ENCODE data around the gene HNF1B.

The HNF1B gene

GRCh38 chr17:37737971-37738370 is 6.9 kb downstream of the HNF1B start:
- peak; percentile 70 to 75 for DNase-seq (ENCODE audit: low read depth in 2 of 2)
- H3K4me3 ChIP-seq (replicated peaks in 1 of 2; ENCODE audit: low read depth in 2 of 2, low read length in 2 of 2): no peak overlapping the region
- TF ChIP-seq, protein P1, sequence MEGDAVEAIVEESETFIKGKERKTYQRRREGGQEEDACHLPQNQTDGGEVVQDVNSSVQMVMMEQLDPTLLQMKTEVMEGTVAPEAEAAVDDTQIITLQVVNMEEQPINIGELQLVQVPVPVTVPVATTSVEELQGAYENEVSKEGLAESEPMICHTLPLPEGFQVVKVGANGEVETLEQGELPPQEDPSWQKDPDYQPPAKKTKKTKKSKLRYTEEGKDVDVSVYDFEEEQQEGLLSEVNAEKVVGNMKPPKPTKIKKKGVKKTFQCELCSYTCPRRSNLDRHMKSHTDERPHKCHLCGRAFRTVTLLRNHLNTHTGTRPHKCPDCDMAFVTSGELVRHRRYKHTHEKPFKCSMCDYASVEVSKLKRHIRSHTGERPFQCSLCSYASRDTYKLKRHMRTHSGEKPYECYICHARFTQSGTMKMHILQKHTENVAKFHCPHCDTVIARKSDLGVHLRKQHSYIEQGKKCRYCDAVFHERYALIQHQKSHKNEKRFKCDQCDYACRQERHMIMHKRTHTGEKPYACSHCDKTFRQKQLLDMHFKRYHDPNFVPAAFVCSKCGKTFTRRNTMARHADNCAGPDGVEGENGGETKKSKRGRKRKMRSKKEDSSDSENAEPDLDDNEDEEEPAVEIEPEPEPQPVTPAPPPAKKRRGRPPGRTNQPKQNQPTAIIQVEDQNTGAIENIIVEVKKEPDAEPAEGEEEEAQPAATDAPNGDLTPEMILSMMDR (IDR thresholded peaks at IDR 0.05; ENCODE audit: low read depth, low read length): no peak

GRCh38 chr17:37737081-37737480 is 7.8 kb downstream of the HNF1B start:
- no peak overlapping the region for H3K4me3 ChIP-seq (replicated peaks in 1 of 2; ENCODE audit: low read depth in 2 of 2, low read length in 2 of 2)
- DNase-seq (ENCODE audit: low read depth in 2 of 2): peak in 1 of 2 donors; percentile 35
- TF ChIP-seq, protein P1 (IDR thresholded peaks at IDR 0.05; ENCODE audit: low read depth, low read length): no peak

- no peak overlapping the region for H3K4me3 ChIP-seq (replicated peaks in 1 of 2; ENCODE audit: low read depth in 2 of 2, low read length in 2 of 2)
- DNase-seq (ENCODE audit: low read depth in 2 of 2): no peak
- TF ChIP-seq, protein P1 (IDR thresholded peaks at IDR 0.05; ENCODE audit: low read depth, low read length): no peak
Measured at GRCh38 chr17:37736428-37736827, 8.4 kb downstream of the HNF1B start.

DNA sequence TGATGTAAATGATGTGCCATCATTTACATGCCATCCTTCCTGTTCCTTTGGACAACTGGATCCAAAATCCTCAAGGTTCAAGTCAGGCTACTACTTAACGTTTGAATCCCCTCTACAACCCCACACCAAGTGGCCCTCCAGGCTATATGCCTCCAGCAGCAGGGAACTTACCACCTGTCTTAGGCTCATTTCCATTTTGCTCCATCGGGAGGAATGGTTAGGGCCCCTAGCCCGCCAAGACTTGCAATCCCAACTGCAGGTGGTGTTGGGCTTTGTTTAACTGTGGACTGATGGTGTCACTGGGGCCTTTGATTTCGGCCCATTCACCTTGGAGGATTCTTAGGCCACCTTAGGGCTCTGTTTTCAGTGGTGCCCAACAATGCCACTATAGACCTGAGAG is 9.7 kb downstream of the HNF1B start:
- TF ChIP-seq, protein P1 (IDR thresholded peaks at IDR 0.05; ENCODE audit: low read depth, low read length): no peak
- DNase-seq (ENCODE audit: low read depth in 2 of 2): no peak
- H3K4me3 ChIP-seq (replicated peaks in 1 of 2; ENCODE audit: low read depth in 2 of 2, low read length in 2 of 2): no peak overlapping the region

DNA sequence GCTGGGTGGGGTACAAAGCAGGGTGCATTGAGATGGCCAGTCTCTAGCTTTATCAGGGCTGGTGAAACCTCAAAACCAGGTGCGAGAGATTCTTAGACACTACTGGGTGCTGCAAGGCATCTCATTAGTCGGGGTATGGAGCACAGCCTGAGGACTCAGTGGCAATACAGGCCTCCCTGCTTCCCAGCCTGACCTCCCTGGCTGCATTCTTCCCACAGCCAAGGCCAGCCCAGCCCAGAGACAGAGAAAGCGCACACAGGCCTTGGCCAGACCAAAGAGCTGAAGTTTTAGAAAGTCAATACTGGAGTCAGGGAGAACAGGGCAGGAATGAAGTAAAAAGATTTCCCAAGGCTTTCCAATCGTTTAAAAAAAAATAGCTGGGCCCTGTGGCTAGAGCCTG is 12.5 kb downstream of the HNF1B start:
- TF ChIP-seq, protein P1 (IDR thresholded peaks at IDR 0.05; ENCODE audit: low read depth, low read length): no peak
- H3K4me3 ChIP-seq (replicated peaks in 1 of 2; ENCODE audit: low read depth in 2 of 2, low read length in 2 of 2): no peak overlapping the region
- DNase-seq (ENCODE audit: low read depth in 2 of 2): no peak

DNA sequence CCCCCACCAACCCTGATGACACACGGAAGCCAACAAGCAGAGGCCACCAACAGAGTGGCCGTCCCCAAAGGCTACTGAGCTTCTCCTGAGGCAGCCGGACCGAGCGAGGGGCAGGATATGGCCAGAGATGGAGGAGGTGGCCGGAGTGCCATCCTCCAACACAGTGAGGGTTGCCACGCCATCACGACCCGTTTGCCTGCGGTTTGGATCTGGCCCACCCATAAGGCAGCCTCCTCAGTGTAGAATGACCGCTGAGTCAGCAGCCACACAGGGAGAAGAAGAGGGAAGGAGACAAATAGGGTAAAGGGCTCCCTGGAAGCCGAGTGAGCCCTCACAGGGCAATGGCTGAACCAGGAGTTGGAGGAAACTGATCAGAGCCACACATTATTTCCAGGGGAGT is 13.8 kb downstream of the HNF1B start:
- no peak for DNase-seq (ENCODE audit: low read depth in 2 of 2)
- TF ChIP-seq, protein P1 (IDR thresholded peaks at IDR 0.05; ENCODE audit: low read depth, low read length): no peak
- no peak overlapping the region for H3K4me3 ChIP-seq (replicated peaks in 1 of 2; ENCODE audit: low read depth in 2 of 2, low read length in 2 of 2)

DNA sequence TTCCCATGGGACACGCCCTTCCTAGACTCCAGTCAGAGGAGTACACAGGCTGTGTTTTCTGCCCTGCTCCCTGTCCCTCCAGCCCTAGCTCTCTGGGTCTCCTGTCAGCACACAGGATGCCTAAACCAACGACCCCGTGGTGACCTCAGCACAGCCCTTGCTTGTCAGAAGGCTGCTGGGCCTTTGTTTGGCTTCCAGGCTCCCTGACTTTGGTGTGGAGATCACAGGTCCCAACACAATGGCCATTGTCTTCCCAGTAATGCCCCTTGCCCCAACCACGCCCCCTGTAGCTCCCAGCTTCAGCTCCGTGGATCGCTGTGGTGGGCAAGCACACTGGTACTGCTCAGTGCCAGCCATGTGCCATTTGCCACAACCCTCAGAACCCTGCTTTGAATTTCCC is 15.0 kb downstream of the HNF1B start:
- TF ChIP-seq, protein P1 (IDR thresholded peaks at IDR 0.05; ENCODE audit: low read depth, low read length): no peak
- no peak for DNase-seq (ENCODE audit: low read depth in 2 of 2)
- H3K4me3 ChIP-seq (replicated peaks in 1 of 2; ENCODE audit: low read depth in 2 of 2, low read length in 2 of 2): no peak overlapping the region
